ENCODE measurements around the gene ZFTA.
"Not testable (repeated sequence)": the region's sequence is repeated elsewhere in the genome, so short reads cannot be mapped to it uniquely, and the experiment has no call there.

ZFTA gene

DNA sequence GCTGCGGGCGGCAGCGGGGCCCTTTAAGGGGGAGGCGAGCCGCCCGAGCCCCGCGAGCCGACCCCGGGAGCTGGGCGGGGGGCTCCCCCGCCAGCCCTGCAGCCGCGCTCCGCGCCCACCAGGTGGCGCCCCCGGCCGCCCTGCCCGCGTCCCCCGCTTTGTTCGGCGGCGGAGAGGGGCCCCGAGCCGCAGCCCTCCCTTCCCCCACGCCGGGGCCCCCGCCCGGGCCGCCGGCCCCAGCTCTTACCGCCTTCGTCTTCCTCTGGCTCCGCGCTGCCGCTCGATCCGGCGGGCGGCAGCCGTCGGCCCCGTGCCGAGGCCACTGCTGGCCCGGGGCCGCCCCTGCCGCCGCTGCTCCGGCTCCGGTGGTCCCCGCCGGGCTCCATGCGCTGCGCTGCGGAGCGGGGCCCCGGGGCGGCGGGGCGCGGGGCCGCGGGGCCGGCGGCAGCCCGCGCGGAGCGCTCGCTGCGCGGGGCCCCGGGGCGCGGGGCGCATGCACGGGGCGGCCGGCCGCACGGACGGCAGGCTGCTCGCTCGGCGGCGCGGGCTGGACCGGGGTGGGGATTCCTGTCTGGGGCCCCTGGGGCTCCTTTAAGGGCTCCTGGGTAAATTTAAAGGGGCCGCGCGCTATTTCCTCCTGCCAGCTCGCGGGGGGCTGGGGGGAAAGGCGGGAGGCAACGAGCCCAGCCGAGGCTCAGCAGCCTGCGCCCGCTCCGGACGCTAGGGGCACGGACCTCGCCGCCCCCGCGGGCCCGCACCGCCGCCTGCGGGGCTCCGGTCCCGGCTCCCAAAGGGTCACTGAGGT lies at the start of gene ZFTA:
Gene ZFTA, minus strand, starts transcription at position 539 of the 805 bp plus-strand sequence. Its CDS starts 153 bp downstream, at position 386.
- DNase-seq, result peak; percentile 67

DNA sequence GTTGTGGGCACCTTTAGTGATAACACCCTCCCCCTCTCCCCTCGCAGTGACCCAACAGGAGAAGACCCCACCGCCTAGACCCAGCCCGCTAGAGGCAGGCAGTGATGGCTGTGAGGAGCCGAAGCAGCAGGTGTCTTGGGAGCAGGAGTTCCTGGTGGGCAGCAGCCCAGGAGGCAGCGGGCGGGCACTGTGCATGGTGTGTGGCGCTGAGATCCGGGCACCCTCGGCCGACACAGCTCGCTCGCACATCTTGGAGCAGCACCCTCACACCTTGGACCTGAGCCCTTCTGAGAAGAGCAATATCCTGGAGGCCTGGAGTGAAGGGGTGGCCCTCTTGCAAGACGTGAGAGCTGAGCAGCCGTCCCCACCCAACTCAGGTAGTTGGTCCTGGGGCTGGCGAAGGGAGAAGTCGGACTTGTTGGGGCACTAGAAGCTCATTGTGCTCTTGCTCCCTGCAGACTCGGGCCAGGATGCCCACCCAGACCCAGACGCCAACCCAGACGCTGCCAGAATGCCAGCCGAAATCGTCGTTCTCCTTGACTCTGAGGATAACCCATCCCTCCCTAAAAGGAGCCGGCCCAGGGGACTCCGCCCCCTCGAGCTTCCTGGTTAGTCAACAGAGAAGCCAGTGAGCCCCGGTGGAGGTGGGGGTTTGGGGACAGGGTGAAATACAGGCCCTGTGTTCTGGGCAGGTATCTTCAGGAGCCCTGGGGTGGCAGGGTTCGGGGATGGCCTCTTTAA lies 49.4 kb upstream of the ZFTA start:
- no peak for DNase-seq

DNA sequence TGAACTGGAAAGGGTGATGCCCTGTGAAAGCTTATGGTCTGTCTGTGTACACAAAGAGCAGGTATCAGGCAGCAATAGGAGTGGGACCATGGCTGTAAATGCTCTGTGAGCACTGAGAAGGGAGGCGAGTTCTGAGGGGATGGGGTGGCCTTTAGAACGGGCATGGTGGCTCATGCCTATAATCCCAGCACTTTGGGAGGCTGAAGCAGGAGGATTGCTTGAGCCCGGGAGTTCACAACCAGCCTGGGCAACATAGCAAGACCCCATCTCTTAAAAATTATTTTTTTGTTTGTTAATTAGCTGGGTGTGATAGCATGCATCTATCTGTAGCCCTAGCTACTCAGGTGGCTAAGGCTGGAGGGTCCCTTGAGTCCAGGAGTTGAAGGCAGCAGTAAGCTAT lies 48.2 kb upstream of the ZFTA start:
- no peak for DNase-seq

DNA sequence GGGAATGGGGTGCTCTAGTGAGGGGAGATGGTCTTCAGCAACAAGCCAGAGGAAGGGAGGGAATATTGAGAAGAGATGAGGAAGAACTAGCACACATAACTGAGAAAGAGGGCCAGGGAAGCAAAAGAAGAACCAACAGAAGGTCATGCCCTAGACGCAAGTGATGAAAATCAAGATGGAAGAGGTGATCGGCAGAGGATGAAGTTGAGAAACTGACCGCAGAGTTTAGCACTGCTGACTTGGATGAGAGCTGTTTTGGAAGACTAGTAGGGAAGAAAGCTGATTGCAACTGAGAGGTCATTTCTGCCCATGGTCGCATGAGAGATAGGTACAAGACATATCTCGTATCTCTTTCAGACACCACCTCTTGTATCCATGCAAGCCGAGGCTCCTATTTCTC lies 47.6 kb upstream of the ZFTA start:
- no peak for DNase-seq

DNA sequence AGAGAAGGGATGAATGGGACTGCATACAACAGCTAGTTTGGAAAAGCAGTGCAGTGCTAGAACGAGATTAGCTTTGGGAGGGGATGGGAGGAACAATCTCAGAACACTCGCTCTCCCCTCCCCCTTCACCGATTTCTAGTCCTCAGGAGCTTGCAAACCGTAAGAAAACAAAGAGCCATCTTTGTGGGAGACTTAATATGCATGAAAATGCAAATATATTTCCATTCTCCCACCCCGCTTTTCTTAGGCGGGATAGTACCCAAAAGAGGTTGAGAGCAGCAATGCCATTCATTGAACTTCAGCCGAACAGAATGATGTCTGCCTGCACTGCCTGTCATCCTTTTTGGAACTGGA lies 45.8 kb upstream of the ZFTA start:
- no peak for DNase-seq

DNA sequence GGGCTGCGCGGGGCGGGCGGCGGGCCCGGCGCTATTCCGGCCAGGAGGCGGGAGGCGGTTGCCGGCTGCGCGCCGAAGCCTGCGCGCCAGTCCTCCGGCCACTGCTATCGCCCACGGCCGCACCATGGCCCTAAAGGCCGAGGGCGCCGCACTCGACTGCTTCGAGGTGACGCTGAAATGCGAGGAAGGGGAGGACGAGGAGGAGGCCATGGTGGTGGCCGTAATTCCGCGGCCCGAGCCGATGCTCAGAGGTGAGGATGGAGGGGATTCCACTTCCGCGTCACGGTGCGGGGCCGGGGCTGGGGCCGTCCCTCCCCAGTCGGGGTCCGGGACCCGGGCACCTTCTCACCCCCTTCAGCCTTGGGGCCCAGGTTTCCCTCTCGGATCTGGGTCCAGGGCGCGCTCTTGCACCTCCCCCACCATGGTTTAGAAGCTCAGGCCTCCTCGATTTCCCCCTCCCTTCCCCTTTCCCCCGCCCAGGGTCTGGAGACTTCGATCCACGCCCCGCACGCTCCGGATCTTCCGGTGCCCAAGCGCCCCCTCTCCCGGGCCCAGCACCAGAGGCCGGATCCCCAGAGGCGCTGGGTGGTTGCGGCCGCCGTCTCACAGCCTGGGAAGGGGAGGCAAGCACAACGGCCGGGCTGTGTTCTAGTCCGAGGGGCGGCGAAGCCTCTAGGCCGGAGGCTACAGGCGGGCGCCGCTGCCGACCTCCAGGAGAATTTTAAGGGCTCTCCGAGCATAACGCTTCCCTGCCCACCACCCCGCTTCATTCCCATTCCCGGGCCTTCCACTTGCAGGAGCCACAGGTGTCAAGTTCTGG lies 45.2 kb upstream of the ZFTA start:
- peak; percentile 33 for DNase-seq

DNA sequence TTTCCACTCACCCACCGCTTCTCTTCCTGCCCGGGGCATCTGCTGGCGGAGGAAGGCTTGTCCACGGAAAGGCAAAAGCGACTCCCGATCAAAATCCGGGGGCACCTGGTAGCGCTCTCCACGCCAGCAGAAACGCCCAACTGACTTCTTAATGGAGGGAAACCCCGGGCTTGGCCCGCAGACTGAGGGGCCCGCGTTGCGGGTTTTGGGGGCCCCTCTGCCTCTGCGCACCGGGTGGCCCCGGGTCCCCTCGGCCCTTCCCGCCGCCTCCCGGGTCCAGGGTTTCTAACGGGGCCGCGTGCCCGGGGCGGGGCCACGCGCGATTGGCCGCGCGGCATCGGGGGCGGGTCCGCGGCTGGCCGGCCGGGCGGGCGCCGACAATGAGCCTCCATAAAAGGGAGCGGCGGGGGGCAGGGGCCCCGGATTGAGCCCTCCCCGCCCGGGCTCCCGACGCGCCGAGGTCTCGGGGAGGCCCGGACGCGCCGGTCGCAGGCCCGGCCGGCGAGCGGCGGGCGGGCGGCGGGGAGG lies 44.5 kb upstream of the ZFTA start, which contains the start of gene SPINDOC:
Gene SPINDOC, plus strand, starts transcription at position 422 of the 528 bp plus-strand sequence. CDS start 231 bp downstream, outside the sequence.
- DNase-seq, result peak; percentile 69

DNA sequence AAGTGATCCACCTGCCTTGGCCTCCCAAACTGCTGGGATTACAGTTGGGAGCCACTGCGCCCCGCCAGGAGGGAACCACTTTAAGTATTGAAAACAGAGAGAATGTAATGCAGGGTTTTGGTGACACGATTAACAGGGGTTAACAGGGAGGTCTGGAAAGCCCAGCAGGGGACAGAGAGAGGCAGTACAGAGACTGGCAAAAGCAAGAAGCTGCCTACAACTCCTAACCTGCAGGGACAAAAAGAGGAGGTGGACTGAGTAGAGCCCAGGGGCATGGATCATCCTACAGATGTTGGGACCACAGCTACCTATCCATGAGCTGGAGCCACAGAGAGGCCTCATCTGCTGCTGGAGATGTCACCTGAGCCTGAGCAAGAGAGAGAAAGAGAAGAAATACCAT lies 42.9 kb upstream of the ZFTA start:
- no peak for DNase-seq

DNA sequence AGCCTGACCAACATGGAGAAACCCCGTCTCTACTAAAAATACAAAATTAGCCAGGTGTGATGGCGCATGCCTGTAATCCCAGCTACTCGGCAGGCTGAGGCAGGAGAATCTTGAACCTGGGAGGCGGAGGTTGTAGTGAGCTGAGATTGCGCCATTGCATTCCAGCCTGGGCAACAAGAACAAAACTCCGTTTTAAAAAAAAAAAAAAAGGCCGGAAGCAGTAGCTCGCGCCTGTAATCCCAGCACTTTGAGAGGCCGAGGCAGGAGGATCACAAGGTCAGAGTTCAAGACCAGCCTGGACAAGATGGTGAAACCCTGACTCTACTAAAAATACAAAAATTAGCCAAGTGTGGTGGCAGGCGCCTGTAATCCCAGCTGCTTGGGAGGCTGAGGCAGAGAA lies 41.8 kb upstream of the ZFTA start:
- DNase-seq, result not testable (repeated sequence)

DNA sequence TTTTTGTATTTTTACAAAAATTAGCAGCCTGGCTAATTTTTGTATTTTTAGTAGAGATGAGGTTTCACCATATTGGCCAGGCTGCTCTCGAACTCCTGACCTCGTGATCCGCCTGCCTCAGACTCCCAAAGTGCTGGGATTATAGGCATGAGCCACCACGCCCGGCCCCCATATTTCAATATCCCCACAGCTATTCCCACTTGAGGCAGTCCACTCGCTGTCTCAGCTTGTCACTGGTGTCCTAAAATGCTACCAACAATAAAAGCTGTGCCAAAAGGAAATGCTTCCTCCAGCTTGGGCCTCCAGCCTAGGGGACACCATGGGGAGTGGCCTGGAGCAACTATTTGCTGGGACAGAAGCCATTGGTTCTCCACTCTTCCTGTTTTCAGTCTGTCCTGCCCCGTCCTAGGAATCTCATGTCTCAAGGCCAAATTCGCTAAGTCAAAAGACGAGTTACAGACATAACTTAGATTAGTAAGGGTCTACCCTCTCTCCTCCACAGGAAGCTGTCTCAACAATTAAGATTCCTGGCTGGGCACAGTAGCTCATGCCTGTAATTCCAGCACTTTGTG lies 37.4 kb upstream of the ZFTA start:
- no peak for DNase-seq

DNA sequence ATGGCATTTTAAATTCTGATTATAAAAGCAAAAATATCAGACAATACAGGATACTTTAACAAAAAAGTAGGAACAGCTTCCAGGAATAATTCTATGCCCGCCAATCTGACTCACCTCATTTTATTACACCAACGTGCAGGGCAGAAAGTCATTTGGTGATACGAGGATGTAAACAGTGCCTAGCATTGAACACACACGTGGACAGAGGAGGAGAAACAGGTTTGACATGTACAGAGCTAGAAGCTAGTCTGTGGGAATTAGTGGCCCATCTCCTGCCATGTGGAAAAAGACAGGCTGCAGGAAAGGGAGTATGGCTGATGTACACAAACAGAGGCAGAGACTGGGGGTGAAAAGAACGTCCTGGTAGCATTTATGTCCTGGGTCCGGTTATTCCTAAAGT lies 35.7 kb upstream of the ZFTA start:
- no peak for DNase-seq

DNA sequence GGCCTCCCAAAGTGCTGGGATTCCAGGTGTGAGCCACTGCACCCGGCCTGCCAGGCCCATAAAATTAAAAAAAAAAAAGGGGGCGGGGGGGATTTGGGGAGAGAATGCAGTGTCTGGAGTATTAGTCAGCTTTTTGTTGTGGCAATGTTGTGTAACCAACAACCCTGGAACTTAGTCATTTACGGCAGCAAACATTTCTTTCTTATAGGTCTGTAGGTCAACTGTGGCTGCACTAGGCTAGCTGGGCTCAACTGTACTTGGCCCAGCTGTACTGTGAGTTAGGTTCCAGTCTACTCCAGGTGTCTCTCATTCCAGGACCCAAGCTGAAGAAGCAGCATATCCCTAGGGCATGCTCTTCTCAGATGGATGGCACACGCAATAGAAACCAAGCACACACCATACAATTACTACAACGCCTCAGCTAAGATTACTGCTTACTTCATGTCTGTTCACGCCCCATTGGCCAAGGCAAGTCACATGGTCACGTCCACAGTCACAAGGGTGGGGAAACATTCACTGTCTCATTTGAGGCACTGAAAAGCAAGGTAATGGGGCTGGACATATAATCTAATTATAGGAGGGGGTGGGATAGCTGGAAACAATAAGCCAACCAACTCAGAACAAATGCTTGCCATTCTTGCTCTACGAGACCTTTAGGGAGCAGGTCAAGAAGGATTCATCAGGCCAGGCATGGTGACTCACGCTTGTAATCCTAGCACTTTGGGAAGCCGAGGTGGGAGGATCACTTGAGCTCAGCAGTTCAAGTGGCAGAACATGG lies 34.3 kb upstream of the ZFTA start:
- DNase-seq, result no peak

DNA sequence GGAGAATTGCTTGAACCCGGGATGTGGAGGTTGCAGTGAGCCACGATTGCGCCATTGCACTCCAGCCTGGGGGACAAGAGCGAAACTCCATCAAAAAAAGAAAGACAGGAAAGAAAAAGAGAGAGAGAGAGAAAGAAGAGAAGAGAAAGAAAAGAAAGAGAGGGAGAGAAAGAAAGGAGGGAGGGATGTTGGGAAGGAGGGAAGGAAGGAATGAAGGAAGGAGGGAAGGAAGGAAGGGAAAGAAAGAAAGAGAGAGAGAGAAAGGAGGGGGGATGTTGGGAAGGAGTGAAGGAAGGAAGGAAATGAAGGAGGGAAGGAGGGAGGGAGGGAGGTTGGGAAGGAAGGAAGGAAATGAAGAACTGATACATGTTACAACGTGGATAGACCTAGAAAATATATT lies 32.3 kb upstream of the ZFTA start:
- no peak for DNase-seq

DNA sequence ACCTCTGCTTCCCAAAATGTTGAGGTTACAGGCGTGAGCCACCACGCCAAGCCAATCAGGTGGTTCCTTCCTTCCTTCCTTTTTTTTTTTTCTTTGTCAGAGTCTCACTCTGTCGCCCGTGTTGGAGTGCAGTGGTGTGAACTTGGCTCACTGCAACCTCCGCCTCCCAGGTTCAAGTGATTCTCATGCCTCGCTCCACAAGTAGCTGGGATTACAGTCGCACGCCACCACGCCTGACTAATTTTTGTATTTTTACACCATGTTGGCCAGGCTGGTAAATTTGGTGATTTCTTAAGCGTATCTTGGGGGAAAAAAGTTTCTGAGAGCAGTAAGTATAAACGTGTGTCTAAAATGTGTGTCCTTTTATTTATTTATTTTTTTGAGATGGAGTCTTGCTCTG lies 26.5 kb upstream of the ZFTA start:
- DNase-seq, result no peak

DNA sequence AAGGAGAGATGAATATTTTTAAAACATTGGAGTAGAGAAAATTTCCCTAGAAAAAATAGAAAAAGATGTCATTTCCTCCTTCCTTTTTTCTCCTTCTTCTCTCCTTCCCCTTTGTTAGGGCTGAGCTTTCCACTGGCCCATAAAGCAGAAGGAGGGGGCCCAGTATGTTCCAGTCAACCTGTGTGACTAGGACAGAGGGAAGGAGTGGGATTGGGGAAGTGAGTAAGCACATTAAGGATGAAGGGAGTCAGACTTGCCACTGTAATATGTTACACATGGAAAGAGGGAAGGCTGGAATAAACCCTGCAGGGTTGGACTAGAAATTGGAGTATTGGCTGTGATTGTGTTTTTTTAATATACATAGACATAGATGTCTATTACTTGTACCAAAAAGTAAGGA lies 24.6 kb upstream of the ZFTA start:
- DNase-seq, result no peak

DNA sequence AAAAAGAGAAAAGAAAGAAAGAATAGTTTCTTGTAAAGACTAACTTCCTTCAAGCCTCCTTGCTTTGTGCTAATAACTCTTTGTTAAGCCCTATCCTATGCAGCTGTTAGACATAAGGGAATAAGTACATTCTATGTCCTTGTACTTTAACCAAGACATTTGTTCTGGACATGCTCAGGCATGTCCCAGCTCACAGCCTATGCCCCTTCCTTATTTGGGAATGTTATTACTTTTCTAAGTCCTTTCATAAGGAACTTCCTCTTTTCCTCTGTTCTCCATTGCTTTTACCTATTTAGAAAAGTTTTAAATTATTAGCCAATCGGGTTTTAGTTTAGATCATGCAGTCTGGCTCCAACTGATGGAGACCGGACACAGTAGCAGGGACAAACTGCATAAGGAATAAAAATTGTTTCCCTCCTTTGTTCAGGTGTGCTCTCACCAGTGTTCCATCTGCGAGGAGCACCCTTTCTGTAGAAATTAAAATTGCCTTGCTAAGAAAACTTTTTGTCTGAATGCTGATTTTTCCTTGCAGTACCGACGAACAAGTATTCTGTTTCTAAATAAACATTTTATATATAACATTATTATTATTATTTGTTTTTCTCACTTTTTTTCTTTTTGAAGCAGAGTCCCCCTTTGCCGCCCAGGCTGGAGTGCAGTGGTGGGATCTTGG lies 23.1 kb upstream of the ZFTA start:
- no peak for DNase-seq

DNA sequence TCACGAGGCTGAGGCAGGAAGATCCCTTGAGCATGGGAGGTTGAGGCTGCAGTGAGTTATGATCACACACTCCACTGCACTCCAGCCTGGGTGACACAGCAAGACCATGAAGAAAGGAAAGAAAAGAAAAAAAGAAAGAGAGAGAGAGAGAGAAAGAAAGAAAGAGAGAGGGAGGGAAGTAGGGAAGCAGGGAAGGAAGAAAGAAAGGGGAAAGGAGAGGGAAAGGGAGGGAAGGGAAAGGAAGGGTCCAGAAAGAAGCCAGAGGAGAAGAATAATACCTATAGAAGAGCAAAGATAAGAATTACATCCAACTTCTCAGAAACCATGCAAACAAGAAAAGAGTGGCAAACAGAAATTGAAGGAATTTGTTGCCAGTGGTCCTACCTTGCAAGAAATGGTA lies 17.2 kb upstream of the ZFTA start:
- DNase-seq, result no peak

DNA sequence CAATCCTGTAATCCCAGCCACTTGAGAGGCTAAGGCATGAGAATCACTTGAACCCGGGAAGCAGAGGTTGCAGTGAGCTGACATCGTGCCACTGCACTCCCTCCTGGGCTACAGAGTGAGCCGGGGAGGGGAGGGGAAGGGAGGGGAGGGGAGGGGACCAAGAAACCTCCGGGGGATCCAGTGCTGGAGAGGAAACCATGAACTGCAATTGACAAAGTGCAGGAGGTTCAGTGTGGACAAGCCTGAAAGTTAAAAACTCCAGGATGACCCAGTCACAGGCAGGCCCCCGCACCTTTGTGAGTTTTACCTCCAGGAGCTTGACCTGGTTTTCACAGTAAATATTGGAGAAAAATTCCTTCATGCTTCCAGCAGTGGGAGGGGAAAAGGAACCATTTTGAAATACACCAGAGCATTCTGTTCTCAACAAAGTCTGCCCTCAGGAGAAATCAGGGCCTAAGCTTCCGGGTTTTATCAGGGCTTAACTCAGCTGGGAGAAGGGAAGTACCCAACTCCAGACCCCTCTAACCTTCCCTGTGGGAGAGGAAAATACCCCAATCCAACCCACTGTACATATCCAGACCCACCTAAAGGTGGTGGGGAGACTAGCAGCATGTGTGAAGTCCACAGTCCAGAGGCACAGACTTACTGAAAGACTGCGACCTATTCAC lies 15.5 kb upstream of the ZFTA start:
- DNase-seq, result no peak

DNA sequence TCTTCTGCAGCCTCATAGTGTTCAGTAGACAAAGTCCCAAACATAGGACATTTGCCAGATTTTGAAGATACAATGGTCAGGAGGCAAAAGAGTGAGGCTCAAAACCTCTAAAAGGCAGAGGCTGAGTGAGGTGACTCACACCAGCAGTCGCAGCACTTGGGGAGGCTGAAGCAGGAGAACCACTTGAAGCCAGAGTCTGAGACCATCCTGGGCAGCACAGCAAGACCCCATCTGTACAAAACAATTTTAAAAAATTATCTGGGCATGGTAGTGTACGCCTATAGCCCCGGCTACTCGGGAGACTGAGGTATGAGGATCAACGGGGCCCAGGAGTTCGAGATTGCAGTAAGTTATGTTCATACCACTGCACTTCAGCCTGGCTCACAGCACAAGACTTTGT lies 14.2 kb upstream of the ZFTA start:
- no peak for DNase-seq

DNA sequence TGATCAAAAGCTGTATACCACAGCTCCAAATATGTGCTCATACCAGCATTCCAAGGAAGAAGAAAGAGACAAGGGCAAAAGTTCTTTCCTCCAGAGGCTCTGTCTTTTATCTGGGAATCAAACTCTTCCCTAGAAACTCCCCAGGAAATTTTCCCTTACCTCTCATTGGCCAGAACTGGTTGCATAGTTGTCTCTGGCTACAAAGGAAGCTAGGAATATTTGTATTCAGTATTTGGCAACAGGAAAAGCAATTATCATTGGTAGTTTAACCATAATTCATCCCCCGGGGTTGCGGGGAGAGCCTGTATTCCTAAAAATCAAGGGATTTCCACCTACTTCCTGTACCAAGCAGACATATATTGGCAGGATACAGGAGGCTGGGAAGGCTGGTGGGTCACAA lies 10.5 kb upstream of the ZFTA start:
- DNase-seq, result no peak

DNA sequence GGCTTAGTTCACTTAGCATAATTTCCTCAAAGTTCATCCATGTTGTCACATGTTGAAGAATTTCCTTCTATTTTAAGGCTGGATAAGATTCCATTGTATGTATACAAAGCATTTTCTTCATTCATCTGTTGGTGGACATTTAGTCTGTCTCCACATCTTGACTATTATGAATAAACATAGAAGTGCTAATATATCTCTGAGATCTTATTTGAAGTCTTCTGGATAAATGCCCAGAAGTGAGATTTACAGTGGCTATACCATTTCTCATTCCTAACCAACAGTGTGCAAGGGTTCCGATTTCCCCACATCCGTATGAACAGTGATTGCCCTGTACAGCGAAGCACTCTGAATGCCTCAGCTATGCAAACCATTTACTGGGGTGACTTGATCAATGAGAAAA lies 6.6 kb upstream of the ZFTA start:
- no peak for DNase-seq
